ENCODE results near the gene TM6SF1.

- TF ChIP-seq CTCF (IDR thresholded peaks at IDR 0.05; ENCODE audit: low read length), result no peak
- TF ChIP-seq EZH2 (IDR thresholded peaks at IDR 0.05; ENCODE audit: borderline replicate concordance, low read length), result no peak
Observed at GRCh38 chr15:83118291-83118827, 10.9 kb downstream of the TM6SF1 start.
